ENCODE data around the gene TBC1D2B.
A peak's percentile ranks its signal among the peaks of the same experiment; 100 is the strongest.

TBC1D2B gene

GRCh38 chr15:78071383-78071782, 6.1 kb downstream of the TBC1D2B start:
- DNase-seq: no peak

- peak in 3 of 5 donors; percentile 23 to 62 (median 46) for DNase-seq
Observed at GRCh38 chr15:78070049-78070700, 7.3 kb downstream of the TBC1D2B start.

- DNase-seq: peak in 1 of 5 donors; percentile 32
Observed at GRCh38 chr15:78069462-78070029, 8.0 kb downstream of the TBC1D2B start.

- no peak for DNase-seq
Observed at GRCh38 chr15:78069052-78069414, 8.5 kb downstream of the TBC1D2B start.

DNA sequence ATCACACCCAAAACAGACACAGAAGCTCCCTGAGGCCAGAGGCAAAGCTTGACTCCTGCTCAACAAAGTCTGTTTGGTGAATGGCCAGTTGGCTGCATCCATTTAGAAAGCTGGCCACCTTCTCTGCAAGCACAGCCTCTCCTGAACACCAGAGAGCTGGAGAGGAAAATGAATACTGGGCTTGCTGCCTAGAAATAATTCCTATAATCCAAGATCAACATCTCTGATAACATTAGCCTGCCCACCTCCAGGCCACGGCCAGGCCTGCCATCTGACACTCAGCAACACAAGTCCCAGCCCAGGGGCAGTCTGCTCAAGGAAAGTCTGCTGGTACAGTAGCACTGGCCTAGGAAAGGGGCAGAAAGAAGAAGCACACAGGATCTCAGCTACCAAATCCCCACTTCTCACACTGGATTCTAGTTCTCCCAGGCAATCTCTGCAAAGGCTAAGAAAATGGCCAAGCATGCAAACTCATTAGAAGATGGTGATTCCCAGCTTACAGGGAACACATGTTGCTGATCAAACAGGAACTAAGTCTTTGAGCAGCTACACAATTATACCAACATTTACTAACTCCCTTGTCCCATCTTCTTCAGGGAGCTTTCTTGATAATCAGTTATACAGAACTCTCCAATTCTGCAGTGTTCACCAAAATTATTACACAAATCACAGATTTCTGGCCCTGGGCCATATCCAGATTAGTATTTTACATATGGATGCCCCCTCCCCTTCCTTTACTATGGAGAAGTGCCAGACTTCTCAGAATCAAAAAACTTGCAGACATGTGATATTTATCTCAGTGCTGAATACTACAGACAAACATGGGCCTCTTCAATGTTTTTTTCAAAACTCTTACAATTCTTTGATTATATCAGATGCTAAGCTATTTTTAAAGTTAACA, 9.9 kb downstream of the TBC1D2B start:
- no peak for DNase-seq

DNA sequence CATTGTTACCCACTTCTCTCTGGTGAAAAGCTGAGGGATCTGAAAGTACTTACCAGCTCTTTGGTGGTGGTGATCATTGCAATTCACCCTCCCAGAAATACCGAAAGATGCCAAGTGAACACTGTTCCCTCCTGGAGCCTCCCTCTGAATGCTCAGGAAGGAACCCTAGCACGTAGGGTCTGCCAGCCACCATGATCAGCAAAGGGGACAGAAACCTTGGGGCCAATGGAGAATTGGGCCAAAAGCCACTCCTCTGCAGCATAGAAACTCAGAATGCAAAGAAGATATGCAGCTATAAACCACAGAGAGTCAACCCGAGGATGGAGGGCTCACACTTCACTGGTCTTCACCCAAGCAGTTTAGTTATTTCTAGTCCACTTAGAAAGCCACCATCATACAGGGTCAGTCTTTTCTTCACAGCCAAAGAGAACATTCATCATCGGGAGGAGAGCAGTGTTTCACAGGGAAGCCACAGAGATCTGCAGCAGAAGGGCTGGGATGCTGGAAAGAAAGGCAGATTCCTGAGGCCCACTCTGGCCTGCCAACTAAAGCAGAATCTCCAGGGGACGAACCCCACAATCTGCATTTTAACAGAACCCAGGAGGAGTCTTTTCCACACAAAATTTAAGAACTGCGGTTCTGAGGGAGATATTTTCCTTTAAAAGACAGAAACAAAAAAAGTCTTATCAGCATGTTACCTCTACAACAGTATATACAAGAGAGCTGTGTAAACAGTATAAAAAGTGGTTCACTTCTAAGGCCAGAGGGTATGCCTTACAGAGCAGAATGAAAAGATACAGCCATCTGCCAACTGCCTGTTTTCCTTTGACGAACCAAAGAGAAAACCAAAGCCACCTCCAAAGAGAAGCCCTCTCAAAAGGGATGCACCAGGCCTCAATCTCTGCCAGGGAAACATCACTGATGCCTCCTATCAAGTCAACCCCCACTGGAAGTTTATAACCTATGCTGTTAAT, 11.3 kb downstream of the TBC1D2B start:
- DNase-seq: peak in 1 of 5 donors; percentile 16

DNA sequence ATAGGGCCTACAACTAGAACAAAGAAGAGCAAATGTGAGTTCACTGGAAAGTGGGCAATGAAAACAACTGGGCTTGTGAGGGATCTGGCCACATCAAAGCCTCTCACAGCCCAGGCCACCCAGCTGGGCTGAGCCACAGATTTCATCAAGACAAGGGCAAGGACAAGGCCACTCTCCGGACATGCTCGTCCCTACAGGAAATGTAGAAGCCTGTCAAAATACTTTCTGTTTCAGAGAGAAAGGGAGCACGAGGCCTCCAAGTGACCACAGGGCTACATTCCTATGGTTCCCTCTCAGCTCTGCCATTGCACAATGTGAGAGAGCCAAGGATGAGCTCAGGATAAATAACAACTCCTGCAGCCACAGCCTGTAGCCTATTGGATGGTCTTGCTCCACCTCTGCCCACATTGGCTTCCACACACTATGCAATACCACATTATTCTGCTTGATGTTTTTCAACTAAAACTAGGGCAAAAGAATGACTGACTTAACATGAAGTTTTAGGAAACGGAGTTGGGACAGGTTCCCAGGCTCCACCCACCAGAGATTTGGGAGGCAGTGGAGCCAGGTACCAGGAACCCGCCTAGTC, 12.1 kb downstream of the TBC1D2B start:
- peak in 1 of 5 donors; percentile 18 for DNase-seq

DNA sequence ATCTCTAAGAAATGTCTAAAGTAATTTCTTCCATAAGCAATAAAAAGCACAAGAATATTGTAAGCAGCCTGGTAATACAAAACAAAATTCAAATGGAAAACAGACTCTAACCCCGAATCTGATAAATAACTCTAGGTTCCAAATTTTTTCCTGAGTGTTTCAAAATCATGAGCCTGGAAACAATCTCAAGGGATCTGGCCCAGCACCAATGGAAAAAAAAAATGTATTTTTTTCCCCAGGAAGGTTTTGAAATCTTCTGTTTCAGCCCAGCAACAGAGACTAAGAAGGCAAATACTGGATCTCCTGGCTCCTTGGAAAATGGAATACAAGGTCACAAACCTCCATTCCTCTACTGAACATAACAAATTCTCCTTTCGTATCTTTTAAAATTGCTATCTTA, 13.0 kb downstream of the TBC1D2B start:
- DNase-seq: no peak

DNA sequence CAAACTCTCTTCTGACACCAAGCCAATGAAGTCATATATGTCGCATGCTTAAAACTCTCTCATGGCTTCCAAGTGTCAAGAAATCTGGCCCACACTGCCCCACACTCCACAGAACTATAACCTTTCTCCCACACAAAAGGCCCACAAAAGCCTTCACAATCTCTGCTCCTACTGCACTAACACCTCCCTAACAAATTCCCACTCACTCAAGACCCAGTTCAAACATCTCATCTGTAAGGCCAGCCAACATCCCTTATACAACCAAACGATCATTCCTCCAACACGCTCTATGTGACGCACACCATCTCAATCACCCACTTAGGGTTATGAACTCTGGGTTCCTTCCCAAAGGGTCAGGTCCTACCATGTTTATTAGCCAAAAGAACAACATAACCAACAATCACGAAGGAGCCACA, 13.5 kb downstream of the TBC1D2B start:
- DNase-seq: no peak

DNA sequence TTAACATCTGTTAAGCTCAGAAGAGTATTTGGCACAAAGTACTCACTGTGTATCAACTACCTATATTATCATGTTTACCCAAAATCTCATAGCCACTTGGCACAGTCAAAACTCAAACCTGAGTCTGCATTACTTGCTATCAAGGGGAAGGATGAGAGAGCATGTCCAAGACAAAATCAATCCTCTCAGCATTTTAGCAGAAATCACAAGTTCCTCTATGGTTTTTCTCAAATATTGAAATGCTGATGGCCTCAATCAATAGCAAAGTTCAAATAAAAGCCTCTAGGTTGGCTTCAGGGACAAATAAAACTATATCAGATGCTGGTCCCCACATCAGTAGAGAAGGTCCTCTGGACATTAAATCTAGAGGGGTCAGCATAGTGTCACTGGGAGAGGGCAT, 14.3 kb downstream of the TBC1D2B start:
- no peak for DNase-seq

- DNase-seq: peak in 1 of 5 donors; percentile 63
Observed at GRCh38 chr15:78061963-78062427, 15.5 kb downstream of the TBC1D2B start.

GRCh38 chr15:78060232-78060631, 17.3 kb downstream of the TBC1D2B start:
- no peak for DNase-seq

DNA sequence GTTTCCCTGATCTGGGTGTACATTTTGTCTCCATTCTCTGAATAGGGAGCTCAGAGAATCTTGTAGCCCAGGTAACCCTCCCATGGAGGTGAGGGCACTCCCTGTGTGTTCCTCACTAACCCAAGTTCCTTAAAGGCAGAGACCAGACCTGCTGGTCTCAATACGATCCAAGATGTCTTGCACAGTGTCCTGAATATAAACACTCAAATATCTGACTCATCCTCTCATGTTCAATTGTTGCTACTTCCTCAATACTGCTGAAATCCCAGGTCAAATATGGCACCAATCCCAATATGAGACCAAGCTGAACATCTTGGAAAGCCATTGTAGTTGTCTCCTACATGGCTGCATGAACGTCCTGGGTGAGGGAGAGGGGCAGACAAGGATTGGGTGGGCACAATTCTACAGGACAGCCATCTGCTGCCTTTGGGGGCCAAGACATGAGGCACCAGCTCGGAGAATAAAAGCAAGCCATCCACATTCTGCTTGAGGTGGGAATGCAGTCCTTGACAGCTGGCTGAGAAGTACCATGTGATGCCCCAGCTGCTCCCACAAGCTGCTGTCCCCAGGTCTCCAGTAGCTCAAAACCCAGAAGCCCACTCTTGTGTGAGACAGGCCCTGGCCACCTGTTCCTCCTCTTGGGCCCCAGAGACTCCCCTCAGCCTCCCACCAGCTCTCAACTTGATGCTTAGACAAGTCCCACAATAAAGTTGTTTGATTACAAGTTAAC, 18.2 kb downstream of the TBC1D2B start:
- DNase-seq: no peak

GRCh38 chr15:78058401-78058935, 19.0 kb downstream of the TBC1D2B start:
- no peak for DNase-seq

- no peak for DNase-seq
Observed at GRCh38 chr15:78057803-78058202, 19.7 kb downstream of the TBC1D2B start.

GRCh38 chr15:78056714-78057269, 20.7 kb downstream of the TBC1D2B start:
- no peak for DNase-seq

DNA sequence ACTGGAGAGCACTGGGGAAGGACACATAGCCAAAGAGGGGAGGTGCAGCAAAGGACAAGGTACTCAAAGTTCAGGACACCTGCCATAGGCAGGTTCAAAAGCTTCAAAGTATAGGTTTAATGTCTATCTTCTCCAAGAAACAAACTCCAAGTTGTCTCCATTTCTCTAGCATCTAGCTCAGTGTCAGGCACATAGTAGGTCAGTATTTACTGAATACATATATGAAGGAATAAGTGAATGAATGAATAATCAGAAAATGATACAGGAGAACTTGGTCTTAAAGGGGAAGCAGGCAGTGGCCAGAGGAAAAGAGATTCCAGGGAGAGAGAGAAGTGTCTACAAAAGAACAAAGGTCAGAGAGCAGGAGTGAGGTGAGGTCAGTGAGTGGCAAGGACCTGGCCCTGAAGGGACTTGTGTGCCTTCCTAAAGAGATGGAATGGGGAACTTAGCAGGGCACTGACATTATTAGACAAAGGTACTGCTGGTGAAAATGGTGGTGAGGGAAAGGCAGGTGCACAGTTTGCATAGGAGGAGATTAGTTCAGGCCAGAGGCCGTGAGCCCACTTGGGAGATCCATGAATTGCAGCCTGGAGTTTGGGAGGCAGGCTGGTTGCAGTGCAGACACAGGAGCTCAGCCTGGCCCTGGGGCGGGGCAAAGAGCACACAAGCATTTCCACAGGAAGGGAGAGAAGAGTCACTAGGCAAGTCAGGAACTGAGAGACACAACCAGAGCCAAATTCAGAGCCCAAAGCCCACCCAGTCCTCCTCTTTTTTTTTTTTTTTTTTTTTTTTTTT, 21.4 kb downstream of the TBC1D2B start:
- DNase-seq: no peak

GRCh38 chr15:78054966-78055365, 22.5 kb downstream of the TBC1D2B start:
- DNase-seq: no peak

DNA sequence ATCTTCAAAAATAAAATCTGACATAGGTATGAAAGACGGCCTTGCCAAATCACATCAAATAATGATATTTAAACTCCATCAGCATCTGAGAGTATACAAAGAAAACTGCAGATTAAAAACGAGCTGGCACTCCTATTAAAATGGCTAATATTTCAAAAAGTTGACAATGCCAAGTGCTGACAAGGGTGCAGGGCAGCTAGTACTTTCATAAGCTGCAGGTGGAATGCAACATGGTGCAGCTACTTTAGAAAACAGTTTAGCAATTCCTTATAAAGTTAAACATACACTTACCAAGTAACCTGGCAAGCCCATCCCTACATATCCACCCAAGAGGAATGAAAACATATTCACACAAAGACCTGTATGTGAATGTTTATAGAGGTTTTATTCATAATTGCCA, 23.0 kb downstream of the TBC1D2B start:
- DNase-seq: no peak

- no peak for DNase-seq
Observed at GRCh38 chr15:78052545-78052944, 25.0 kb downstream of the TBC1D2B start.

Measured in T-helper 1 cell (primary cell).